ENCODE data around the gene DBI. TPM values are rescaled to one million over a fixed set of nuclear protein-coding genes. Genes with fewer than 3 reads are reported as not detected.

DBI gene
- total RNA-seq, 1 donor from 2014 or later = 78.7 TPM

Other genes starting within 250 kb of the DBI start
- 4.4 TPM for gene C1QL2, start 208.2 kb upstream of the DBI start, total RNA-seq
- under 0.01 TPM for gene STEAP3, start 143.1 kb upstream of the DBI start, total RNA-seq
- 7.9 TPM for gene C2orf76, start 143 bp upstream of the DBI start, total RNA-seq
- not detected for gene TMEM37, start 64.9 kb downstream of the DBI start, total RNA-seq
- gene SCTR, start 157.5 kb downstream of the DBI start, total RNA-seq = 0.49 TPM
- gene CFAP221, start 177.5 kb downstream of the DBI start, total RNA-seq = 6.4 TPM

Measured in temporal lobe (tissue), 1 donor.